NB4 (cell line): ENCODE results near the gene UMAD1.

Experiments used
- DNase-seq: peaks from one replicate; pipeline ENCODE4 v3.0.0; 2010; ENCODE audit warnings: low read depth
- H3K4me3 ChIP-seq: one replicate; pipeline ENCODE4 v1.5.1; 2011; ENCODE audit warnings: mild to moderate bottlenecking, low read depth, low read length, moderate library complexity
- MYC ChIP-seq: IDR thresholded peaks from 2 replicates; pipeline ENCODE4 v1.6.1; 2011; ENCODE audit warnings: low read depth, low read length
- POLR2A ChIP-seq: IDR thresholded peaks from 2 replicates; pipeline ENCODE4 v1.6.1; 2011; ENCODE audit warnings: mild to moderate bottlenecking; ENCODE audit not compliant: insufficient read length; ENCODE audit errors: extremely low read depth
- TF ChIP-seq, protein P1 (sequence below): IDR thresholded peaks from 2 replicates; pipeline ENCODE4 v1.6.1; 2011; ENCODE audit warnings: low read depth, low read length
- TF ChIP-seq, protein P2 (sequence below): IDR thresholded peaks from one replicate; pipeline ENCODE4 v1.5.1; 2012; ENCODE audit warnings: low read depth, low read length

Gene UMAD1

DNA sequence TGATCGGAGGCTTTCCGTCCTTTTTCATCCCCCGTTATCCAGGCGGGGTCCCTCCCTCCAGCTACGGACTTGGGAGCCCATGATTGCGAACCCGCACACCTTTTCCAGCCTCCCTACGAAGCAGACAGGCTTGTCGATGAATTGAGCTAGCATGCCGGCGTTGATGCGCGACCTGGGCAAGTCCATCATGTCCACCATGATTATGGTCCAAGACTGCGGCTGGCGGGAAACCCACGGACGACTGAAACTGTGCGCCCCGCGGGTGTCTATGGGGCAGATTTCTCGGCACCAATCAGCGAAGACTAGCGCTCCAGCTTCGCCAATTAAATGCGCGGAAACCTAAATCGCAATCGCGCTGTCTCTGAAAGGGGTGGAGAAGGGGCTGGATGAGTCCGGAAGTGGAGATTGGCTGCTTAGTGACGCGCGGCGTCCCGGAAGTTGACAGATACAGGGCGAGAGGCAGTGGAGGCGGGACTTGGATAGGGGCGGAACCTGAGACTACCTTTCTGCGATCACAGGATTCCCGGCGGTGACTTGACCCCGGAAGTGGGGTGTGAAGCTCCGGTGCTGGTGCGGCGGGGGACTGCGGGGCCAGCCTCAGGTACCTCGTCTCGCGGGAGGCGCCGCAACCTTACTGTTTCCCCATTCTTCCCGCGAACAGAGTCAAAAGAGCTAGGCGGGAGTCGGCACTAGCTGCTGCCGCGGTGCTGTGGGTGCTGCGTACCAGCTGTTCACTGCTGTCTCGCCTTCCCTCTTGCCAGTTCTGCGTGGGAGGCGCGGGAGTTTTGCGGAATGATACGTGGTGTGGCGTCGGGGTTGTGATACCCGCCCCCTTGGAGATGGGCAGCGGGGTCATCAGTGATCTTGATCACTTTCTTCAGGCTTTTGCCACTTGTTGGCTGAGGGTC is at the start of gene UMAD1:
UMAD1 (plus strand) TSS at position 532 of the 908 bp plus-strand sequence. CDS start 32,620 bp downstream, outside the sequence.
- TF ChIP-seq, protein P1, sequence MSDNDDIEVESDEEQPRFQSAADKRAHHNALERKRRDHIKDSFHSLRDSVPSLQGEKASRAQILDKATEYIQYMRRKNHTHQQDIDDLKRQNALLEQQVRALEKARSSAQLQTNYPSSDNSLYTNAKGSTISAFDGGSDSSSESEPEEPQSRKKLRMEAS = no peak; the same call in 1 of the 2 replicates
- TF ChIP-seq, protein P2, sequence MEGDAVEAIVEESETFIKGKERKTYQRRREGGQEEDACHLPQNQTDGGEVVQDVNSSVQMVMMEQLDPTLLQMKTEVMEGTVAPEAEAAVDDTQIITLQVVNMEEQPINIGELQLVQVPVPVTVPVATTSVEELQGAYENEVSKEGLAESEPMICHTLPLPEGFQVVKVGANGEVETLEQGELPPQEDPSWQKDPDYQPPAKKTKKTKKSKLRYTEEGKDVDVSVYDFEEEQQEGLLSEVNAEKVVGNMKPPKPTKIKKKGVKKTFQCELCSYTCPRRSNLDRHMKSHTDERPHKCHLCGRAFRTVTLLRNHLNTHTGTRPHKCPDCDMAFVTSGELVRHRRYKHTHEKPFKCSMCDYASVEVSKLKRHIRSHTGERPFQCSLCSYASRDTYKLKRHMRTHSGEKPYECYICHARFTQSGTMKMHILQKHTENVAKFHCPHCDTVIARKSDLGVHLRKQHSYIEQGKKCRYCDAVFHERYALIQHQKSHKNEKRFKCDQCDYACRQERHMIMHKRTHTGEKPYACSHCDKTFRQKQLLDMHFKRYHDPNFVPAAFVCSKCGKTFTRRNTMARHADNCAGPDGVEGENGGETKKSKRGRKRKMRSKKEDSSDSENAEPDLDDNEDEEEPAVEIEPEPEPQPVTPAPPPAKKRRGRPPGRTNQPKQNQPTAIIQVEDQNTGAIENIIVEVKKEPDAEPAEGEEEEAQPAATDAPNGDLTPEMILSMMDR = no peak
- TF ChIP-seq MYC = peak; percentile 79; the same call in 1 of the 2 replicates
- peak; percentile 93 for TF ChIP-seq POLR2A
- DNase-seq = peak; percentile 100
- H3K4me3 ChIP-seq = peak within 1 kb of the TSS; percentile 89

DNA sequence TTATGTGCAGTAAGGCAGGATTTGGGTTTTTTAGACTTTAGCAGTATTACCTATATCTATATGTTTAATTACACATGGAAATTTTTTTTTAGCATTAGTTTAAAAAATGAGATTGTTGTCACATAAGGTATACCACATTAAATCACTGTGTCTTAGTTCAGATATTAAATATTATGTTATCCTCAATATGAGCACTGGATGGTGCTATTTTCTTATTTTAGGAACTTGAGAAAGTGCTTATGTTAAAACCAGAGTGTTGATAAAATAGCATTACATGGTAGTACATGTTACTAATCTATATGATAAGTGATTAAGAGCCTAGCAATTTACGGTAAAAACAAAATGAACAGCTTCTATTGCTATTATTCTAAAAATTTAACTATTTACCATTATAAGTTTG is 45.1 kb upstream of the UMAD1 start:
- H3K4me3 ChIP-seq = no peak overlapping the region
- peak; percentile 45 for DNase-seq
- TF ChIP-seq, protein P2 = no peak
- TF ChIP-seq MYC (no peak), POLR2A (no peak)
- TF ChIP-seq, protein P1 = no peak

DNA sequence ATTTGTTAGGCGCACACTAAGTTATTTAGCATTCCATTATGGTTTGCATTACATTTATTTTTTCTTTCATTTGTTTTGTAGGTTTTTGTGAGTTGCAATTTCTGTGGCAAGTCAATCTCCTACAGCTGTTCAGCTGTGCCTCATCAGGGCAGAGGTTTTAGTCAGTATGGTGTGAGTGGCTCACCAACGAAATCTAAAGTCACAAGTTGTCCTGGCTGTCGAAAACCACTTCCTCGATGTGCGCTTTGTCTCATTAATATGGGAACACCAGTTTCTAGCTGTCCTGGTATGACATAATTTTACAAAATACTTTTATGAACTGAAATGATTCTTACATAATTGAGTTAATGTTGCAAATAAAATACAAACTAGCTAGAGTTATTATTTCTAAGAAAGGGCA is 44.4 kb upstream of the UMAD1 start:
- H3K4me3 ChIP-seq = no peak overlapping the region
- TF ChIP-seq, protein P1 = no peak
- TF ChIP-seq, protein P2 = no peak
- TF ChIP-seq MYC (no peak), POLR2A (no peak)
- peak; percentile 26 for DNase-seq

DNA sequence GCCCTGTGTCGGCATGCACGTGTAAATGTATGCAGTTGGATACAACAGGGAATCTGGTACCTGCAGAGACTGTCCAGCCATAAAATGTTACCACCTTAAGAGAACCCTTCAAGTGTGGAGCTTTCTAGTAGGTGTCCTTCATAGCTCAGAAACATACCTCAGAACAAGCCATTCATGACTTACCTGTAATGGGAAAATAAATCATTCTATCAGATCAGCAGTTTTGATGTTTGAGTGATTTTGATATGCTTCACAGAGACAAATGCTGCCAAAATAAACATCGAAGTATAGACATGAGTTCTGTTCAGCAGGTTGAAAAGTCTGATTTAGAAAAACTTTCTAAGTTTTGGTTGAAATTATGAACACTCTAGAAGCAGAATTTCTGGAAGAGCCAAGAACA is 33.5 kb upstream of the UMAD1 start:
- TF ChIP-seq MYC = no peak
- TF ChIP-seq, protein P1 = no peak
- TF ChIP-seq, protein P2 = no peak
- TF ChIP-seq POLR2A = no peak
- DNase-seq = no peak
- no peak overlapping the region for H3K4me3 ChIP-seq

DNA sequence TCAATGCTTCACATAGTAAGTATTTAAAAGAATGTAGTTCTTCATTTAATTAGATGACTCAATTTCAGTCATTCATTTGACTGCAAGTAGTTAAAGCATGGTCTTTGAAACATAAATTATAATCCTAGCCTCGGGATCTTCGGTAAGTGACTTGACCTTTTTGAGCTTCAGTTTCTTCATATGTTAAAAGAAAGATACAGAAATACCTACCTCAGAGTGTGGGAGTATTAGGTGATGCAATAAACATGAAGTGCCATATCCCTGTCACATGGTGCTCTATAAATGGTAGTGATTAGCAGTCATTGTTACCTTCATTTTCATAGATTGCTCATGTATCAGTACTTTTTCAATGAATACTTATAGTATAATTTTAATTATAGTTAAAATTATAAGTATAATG is 31.2 kb upstream of the UMAD1 start:
- H3K4me3 ChIP-seq = no peak overlapping the region
- TF ChIP-seq, protein P2 = no peak
- TF ChIP-seq POLR2A = no peak
- no peak for TF ChIP-seq MYC
- TF ChIP-seq, protein P1 = no peak
- DNase-seq = no peak
